ENCODE results near the gene DRAP1.

The DRAP1 gene

GRCh38 chr11:65960824-65961266 lies 41.6 kb downstream of the DRAP1 start:
- in situ Hi-C loops (cut with HindIII; ENCODE audit: low sequenced_read_pairs), result no loop called here

- in situ Hi-C loops (cut with HindIII; ENCODE audit: low sequenced_read_pairs), result no loop called here
Measured at GRCh38 chr11:65961267-65962140, 42.3 kb downstream of the DRAP1 start, which contains the start of gene SART1. Gene SART1, plus strand, starts transcription at chr11:65961734. Its CDS starts 47 bp downstream, at chr11:65961781.

- in situ Hi-C loops (cut with HindIII; ENCODE audit: low sequenced_read_pairs), result no loop called here
Measured at GRCh38 chr11:65962141-65962564, 42.9 kb downstream of the DRAP1 start.

- in situ Hi-C loops (cut with HindIII; ENCODE audit: low sequenced_read_pairs), result no loop called here
Measured at GRCh38 chr11:65964906-65965305, 45.7 kb downstream of the DRAP1 start.

- in situ Hi-C loops (cut with HindIII; ENCODE audit: low sequenced_read_pairs), result no loop called here
Measured at GRCh38 chr11:65965986-65966762, 46.9 kb downstream of the DRAP1 start.

- in situ Hi-C loops (cut with HindIII; ENCODE audit: low sequenced_read_pairs), result no loop called here
Measured at GRCh38 chr11:65967329-65967934, 48.2 kb downstream of the DRAP1 start.

GRCh38 chr11:65968600-65969482 lies 49.6 kb downstream of the DRAP1 start:
- in situ Hi-C loops (cut with HindIII; ENCODE audit: low sequenced_read_pairs), result no loop called here
